Measurements from ENCODE around the gene AFAP1L1.

The AFAP1L1 gene

DNA sequence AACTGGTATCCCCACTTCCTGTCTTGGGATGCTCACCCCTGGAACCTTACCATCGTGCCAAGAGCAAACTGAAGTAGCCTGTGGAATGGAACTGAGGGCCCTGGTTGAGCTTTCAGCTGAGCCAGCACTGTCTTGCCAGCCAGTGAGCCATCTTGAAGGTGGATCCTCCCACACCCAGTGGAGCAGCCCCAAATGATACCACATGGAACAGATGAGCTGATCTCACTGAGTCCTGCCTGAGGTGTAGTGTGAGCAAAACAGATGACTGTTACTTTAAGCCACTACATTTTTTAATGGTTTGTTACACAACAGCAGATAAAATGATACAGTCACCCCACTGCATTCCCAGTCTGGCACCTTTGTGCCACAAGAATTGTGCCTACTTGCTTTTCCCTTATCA, 84.0 kb downstream of the AFAP1L1 start:
- DNase-seq, result no peak

DNA sequence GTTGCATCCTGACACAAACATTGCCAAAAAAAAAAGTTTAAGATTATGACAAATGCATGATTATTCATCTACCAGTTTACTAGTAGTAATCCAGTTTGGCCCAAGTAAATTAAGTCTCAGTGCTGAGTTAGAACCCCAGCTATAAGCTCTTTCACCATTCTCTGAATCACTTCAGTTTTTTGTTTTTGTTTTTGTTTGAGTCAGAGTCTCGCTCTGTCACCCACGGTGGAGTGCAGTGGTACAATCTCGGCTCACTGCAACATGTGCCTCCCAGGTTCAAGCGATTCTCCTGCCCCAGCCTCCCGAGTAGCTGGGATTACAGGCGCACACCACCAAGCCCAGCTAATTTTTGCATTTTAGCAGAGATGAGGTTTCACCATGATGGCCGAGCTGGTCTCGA, 84.7 kb downstream of the AFAP1L1 start:
- no peak for DNase-seq

DNA sequence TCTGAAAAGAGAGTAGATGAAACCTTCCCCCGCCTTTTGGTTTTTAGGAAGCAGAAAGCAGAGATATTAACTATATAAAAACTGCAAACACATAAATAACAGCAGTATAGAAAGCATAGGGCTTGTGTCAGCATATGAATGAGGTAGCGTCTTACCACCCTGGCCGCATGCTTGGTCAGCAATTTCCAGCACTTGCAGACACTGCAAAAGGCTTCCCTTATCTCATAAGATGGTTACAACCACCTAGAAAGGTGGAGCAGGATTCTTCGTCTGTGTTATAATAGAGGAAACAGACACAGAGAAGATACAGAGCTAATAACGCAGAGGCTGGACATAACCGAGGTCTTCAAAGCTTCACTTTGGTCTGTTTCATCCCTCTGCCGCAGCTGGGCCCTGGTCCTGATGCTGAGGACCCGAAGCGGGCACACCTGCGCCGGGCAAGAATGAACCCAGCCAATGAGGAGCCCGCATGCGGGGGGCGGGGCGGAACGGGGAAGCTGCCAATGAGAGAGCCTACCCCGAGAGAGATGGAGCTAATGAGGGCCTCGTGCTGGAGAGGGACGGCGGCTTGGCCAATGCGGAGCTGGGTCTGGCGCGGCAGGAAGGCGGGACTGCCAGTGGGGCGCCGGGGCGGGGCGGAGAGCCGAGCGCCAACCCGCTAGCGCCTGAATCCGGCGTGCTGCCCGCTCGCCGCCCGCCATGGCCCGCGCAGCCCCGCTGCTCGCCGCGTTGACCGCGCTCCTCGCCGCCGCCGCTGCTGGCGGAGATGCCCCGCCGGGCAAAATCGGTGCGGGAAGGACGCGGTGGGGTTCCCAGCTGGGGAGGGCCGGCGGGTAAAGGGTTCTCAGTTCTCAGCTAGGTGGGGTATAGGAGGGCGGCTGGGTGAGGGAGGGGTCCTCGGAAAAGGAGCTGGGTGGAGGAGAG, 86.0 kb downstream of the AFAP1L1 start, which contains the start of gene PCYOX1L:
Gene PCYOX1L, plus strand, starts transcription at position 677 of the 924 bp plus-strand sequence. Its CDS starts 23 bp downstream, at position 700.
- DNase-seq, result peak; percentile 95

DNA sequence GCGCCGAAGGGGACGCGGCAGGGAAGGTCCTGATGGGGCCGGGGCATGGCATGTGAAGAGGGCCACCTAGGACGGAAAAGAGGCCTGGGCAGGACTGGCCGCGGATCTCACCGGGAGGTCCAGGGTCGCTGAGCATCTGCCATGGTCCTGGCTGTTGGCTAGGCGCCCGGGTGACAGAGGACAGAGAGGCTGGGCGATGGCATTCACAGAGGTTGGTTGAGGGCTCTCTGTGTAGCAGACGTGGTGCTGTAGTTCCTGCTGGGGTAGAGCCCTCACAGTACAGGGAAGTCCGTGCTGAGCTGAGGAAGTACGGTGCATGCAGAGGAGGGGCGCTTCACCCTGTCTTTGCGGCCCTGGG, 86.6 kb downstream of the AFAP1L1 start:
- peak; percentile 51 for DNase-seq

DNA sequence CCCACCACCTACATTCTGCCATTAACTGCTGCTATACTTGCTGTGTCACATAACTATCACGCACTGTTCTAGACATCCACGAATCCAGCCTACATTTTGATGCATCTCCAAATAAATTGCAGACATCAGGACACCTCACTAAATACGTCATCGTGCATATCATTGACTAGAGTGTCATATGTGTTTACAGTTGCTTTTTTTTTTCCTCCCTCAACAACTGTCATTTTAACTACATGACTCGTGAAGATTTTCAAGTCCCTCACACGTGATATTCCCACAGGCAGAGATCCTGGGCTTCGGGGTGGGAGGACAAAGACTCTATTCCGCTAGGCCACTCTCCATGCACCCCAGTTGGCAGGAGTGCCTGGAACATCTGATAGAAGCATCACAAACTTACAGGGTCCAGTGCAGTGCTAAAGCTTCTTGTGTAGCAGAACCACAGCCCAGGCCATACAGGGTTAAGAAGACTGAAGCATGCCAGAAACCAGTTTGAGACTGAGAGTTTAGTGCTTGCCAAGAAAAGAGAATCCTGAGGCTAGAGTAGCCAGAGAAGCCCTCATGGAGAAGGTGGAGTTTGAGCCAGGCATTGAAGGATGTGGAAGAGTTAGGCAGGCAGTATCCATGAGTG, 87.3 kb downstream of the AFAP1L1 start:
- DNase-seq, result no peak

DNA sequence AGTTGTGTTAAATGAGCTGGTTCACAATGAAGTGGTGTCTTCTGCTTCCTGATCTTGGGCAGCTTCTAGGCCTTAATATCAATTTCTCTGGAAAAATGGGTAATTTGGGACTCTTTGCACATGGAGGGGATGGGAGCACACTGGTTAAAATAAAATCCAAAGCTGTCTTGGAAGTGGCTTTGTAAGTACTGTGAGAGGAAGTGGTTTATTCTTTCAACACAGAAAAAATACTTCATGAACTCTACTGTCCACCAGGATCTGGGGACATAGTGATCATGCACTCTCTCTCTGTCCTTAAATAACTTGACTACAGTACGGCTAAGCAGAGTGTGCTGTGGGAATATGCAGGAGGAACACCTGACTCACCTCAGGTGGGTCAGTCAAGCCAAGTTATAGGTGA, 88.6 kb downstream of the AFAP1L1 start:
- DNase-seq, result no peak

DNA sequence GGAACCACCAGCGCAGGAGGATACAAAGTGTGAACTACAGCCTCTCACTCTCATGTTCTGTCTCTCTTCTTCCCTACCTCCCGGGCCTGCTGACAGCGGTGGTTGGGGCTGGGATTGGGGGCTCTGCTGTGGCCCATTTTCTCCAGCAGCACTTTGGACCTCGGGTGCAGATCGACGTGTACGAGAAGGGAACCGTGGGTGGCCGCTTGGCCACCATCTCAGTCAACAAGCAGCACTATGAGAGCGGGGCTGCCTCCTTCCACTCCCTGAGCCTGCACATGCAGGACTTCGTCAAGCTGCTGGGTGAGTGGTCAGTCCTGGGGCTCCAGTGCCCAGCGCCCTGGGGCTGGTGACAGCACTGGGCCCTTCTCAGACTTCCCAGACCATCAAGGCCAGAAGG, 90.9 kb downstream of the AFAP1L1 start:
- no peak for DNase-seq

DNA sequence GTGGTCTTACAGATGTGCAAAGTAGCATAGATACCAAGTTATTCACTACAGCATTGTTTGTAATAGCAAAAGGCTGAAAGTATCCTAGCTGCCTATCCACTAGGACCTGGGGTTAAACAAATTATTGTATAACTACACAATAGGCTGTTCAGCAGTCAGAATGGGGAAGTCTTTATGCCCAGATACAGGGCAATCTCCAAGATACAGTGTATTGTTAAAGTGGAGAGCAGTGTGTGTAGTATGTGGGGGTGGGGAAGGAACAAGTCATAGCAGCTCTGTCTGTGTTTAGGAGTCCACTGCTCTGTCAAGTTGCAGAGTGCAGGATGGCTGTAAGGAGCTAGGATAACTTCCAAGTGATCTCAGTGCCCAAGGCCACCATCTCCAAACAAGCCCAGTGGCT, 91.7 kb downstream of the AFAP1L1 start:
- no peak for DNase-seq

DNA sequence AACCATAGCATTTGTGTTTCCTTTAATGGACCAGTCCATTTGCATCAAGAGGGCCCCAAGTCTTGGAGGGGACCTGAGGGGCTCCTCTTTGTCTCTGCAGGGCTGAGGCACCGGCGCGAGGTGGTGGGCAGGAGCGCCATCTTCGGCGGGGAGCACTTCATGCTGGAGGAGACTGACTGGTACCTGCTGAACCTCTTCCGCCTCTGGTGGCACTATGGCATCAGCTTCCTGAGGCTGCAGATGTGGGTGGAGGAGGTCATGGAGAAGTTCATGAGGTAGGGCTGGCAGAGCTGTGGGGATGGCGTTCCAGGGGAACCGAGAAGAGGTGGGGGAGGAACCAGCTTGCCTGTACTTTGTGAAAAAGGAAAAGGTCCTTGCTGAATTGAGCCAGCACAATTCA, 92.3 kb downstream of the AFAP1L1 start:
- no peak for DNase-seq

DNA sequence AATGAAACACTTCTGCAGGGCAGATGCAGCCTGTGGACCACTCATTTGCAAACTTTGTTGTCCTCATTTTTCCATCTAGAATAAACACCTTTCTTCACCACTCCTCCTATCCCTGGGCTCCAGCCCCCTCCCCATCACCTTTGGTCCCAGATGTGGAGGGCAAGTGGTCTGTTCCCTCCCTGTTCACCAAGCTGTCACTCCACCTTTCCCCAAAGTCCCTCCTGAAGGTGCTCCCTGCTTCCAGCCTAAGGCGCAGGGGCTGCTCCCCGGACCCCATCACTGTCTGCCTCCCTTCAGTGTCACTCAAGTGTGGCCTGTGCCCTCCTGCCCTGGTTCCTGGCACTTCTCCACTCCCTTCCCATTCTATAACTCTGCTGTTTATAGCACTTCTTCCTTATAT, 93.1 kb downstream of the AFAP1L1 start:
- no peak for DNase-seq

DNA sequence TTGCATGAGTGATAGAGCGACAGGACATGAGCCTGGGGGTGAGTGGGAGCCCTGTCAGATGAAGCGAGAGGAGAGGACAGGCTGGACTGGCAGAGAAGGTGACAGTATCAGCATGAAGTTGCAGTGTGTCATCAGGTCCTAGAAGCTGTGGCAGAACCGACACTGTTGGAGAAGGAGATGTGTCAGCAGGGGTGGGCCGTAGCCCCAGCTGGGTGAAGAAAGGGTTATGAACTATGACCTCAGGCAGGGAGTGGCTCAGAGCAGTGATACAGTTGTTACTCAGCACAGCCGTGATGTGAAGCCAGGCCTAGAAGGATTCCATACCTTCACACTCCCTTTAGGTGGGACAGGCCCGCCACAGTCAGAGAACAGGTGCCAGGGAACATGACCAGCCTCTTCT, 93.8 kb downstream of the AFAP1L1 start:
- DNase-seq, result no peak

DNA sequence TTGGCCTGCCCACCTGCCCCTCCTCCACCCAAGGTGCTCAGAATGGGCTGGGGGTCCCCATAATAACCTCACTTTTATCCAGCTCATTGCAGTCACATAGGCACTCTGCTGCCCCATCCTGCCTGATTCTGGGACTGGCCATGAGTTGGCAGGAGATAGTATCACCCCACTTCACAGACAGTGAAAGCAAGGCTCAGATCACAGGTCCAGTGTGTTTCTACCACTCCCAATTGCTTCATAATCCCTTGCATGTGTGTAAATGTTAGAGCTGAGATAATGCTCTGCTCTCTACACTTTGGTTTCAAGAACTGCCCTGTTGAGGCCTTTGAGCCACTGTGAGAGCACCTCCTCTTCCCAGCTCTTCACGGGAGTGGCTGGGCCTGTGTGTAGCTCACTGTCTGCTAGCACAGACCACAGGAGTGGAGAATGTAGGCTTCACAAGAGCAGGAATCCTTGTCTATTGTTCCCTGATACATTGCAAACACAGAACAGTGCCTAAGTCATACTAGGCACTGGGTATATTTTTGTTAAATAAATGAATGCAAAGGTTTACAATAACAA, 94.6 kb downstream of the AFAP1L1 start:
- no peak for DNase-seq

DNA sequence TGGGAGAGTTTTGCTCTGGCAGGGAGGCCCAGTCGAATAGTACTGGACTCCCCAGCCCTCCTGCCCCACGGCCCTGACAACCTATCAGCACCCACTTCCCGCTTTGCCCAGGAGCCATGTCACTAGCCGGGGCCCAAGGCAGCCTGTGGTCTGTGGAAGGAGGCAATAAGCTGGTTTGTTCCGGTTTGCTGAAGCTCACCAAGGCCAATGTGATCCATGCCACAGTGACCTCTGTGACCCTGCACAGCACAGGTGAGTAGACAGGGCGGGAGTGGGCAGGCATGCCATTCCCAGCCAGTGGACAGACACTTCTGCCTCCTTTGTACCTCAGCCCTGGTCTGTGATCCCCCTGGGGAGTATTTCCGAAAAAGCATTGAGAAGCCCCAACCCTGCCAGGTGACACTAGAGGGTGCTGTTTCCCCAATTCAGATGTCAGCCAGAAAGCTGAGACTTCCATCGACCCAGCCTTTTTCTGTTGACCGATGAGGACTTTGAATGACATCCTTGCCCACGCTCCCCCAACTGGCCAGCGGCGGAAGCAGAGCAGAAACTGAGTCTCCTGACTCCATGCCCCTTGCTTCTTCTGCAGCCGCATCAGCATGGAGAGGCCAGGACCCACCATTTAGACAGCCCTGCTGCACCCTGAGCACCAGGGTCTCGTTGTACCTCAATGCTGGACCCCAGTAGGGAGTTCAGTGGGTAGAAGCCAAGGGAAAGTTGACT, 95.8 kb downstream of the AFAP1L1 start:
- peak; percentile 56 for DNase-seq

DNA sequence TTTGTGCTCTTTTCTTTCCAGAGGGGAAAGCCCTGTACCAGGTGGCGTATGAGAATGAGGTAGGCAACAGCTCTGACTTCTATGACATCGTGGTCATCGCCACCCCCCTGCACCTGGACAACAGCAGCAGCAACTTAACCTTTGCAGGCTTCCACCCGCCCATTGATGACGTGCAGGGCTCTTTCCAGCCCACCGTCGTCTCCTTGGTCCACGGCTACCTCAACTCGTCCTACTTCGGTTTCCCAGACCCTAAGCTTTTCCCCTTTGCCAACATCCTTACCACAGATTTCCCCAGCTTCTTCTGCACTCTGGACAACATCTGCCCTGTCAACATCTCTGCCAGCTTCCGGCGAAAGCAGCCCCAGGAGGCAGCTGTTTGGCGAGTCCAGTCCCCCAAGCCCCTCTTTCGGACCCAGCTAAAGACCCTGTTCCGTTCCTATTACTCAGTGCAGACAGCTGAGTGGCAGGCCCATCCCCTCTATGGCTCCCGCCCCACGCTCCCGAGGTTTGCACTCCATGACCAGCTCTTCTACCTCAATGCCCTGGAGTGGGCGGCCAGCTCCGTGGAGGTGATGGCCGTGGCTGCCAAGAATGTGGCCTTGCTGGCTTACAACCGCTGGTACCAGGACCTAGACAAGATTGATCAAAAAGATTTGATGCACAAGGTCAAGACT, 96.5 kb downstream of the AFAP1L1 start:
- DNase-seq, result no peak

DNA sequence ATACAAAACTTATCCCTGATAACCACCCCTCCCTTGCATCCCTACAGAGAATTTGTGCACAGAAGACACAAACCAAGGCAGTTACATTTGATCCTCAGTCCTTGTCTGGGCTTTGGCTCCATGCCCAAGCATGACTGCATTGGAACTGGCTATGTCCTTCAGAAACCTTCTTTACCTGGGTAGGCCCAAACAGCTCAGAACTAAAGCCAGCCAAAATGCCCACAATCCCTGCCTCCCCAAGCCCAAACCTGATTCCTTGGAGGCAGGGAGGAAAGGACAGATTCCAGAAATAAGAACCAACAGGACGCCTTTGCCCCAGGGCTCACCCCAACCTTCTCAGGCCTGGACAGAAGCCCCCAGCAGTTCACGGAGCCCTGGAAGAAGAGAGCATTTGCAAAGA, 99.2 kb downstream of the AFAP1L1 start:
- no peak for DNase-seq

DNA sequence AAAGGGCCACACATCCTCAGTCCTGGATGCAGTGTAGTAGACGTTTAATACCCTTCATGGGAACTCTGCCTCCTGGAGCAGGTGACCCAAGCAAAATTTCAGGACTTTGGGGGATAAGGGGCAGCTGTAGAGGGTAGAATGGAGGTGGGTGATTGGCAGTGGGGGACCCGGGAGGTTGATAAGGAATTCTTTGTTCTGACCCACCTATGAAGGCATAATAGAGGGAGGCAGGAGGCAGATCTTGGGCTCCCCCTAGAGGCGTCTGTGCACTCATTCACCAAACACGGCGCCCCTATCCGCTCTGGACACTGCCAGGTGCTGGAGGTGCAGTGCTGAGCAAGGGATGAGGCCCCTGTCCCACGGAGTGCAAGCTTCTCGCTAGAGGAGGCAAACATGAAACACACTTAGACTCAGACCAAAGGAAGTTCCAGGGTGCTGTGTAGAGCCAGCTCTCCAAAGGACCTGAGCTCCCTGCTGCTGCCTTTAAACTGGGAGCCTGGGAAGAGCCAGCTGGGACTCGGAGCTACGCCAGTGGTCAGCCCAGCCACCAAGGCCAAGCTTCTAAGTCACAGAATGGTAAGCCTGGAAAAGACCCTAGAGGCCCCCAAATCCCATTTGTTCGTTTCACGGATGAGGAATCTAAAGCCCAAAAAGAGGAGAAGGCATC, 99.8 kb downstream of the AFAP1L1 start:
- peak; percentile 52 for DNase-seq

DNA sequence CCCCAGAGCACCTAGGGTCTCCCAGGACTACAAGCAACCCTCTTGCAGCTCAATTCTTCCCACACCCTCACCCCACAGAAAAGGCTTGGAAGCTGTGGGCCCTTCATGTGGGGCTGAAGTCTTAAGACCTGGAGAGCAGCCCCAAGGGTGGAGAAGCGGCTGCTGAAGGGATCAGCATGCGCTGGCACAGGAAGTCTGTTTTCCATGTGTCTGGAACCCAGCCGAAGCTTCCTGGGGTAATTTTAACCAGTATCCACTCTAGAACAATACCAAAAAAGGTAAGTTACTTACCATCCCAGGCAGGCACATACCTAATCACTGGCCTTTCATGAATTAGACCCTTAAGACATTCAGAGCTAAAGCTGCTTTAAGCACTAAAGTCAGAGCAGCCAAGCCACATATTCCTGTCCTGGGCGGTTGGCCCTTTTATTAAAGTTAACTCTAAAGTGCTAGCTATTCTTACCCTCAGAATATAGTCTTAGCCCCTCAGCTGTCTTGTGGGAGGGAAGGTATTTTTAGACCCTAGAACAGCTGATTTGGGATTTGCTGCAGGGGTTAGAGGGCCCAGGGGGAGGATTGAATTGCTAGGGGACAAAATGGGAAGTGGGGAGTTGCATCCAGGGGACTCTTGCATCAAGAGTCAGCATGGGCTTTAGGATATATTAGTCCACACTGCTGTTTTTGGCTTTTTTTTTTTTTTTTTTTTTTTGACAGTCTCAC, 100.6 kb downstream of the AFAP1L1 start:
- no peak for DNase-seq

DNA sequence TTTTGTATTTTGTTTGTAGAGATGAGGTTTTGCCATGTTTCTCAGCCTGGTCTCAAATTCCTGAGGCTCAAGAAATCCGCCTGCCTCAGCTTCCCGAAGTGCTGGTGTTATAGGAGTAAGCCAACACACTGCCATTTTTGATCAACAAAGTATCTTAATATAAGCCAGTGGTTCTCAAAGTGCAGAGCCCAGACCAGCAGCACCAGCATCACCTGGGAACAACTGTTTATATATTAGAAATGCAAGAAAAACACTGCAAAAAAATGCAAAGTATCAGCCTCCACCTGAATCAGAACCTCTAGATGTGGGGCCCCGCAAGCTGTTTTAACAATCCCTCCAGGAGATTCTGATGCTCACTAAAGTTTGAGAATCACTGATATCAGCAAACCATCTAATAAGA, 101.3 kb downstream of the AFAP1L1 start:
- DNase-seq, result no peak

DNA sequence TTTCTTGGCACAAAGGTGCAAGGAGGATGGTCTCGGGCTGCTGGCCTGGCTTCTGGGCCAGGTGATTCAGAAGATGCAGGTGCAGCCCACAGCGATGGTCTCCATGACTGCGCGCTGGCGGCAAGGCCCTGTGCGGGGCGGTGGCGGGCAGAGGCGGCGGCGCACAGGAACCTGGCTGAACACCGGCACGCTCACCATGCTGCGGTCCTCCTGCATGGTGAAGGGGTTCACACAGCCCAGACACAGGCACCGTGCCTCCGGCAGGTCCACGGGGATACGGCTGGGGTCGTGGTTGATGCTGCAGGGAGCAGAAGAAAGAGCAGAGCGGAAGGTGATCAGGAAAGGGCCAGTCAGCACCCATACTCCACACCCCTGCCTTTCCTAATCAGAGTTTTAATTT, 102.6 kb downstream of the AFAP1L1 start:
- DNase-seq, result no peak

DNA sequence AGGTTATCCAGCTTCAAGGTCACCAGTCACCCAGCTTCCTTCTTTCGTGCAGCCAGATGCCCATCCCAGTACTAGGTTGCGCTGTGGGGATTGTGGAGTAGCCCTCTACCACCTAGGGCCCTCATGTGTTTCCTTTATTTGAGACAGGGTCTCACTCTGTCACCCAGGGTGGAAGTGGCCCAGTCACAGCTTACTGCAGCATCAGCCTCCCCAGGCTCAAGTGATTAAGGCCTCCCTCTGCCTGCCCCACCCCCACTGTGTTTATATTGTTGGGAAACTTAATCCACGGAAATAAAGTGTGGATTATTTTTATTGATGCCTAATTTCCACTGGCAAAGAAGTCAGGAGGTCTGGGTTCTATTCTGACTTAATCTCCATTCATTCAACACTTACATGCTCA, 103.1 kb downstream of the AFAP1L1 start:
- no peak for DNase-seq

DNA sequence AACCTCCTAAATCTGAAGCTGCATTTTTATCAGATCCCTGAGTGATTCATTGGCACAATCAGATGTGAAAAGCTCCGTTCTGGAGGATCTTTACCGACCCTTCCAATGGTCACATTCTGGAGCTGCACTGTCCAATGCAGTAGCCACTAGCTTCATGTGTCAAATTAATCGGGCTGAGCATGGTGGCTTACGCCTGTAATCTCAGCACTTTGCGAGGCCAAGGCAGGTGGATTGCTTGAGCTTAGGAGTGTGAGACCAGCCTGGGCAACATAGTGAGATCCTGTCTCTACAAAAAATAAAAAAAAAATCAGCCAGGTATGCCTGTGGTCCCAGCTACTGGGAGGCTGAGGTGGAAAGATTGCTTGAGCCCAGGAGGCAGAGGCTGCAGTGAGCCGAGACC, 103.8 kb downstream of the AFAP1L1 start:
- DNase-seq, result no peak

DNA sequence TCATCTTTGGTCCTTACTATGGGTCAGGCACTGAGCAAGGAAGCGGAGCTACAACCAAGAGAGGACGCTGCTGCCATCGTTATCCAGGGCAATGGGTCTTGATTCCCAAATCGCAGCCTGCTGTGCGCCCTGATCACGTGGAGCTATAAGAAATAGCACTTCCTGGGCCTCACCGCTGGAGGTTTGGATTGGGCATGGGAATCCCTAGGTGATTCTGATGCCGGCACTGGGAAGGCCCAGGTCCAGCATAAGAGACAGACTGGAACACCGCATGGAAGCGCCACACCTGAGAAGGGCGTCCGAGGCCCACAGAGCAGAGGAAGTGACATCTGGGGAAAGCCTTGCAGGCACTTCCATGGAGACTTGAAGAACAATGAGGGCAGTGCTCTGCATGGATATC, 104.4 kb downstream of the AFAP1L1 start:
- no peak for DNase-seq
